Measurements from ENCODE around the gene MYOD1. TPM values are rescaled to one million over a fixed set of nuclear protein-coding genes. Genes with fewer than 3 reads are reported as not detected.

The MYOD1 gene
- total RNA-seq, 1 donor from 2014 or later, result not detected

DNA sequence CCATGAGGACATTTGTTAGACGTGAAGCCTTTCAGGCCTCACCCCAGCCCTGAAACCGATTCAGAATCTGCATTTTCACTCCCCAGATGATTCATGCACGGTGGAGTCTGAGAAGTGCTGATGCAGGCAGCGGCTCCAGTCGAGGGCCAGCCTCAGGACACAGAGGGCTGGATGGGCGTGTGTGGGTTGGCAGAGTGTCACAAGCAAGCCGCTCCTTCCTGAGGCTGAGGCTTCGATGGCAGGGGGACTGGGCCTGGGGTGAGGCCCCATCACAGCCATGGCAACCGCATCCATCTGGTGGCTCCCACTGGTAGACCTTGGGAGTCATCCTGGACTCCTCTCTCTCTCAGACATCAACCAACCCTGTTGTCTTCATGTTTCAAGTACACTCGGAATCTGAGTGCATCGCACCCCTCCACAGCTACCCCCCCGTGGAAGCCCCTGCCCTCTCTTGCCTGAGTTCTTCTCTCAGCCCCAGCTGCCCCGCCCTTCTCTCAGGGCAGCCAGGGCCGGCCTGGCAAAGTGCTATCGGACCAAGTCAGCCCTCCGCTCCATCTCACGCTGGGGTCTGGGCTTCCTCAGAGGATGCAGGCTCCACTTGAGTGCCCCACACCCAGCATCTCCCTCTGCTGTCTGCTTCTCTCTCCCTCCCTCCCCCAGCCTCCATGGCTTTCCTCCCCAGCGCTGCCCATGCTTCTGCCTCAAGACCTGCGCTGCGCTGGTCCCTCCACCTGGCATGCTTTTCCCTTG lies 25.8 kb downstream of the MYOD1 start:
- H3K9me3 Mint-ChIP-seq, result no peaks in the 10 kb centered on the region
- H3K36me3 Mint-ChIP-seq, result no peaks in the 10 kb centered on the region
- no peak overlapping the region for H2AFZ ChIP-seq (replicated peaks)
- no peaks in the 10 kb centered on the region for H4K20me1 ChIP-seq (ENCODE audit: low read depth)
- H3K9me3 ChIP-seq (ENCODE audit: low read depth), result no peaks in the 10 kb centered on the region
- no peaks in the 10 kb centered on the region for H3K27me3 ChIP-seq
- no peaks in the 10 kb centered on the region for H3K36me3 ChIP-seq
- H3K4me1 Mint-ChIP-seq, result peaks cover 10% of the 10 kb centered on the region
- TF ChIP-seq CTCF (IDR thresholded peaks at IDR 0.05) (no peak), EZH2phosphoT487 (IDR thresholded peaks at IDR 0.05) (no peak), EZH2 (IDR thresholded peaks at IDR 0.05) (no peak)
- no peak overlapping the region for H3K4me3 ChIP-seq
- no peak overlapping the region for H3K27ac Mint-ChIP-seq
- H3F3A ChIP-seq (ENCODE audit: low read depth), result no peaks in the 10 kb centered on the region
- H3K27me3 Mint-ChIP-seq (ENCODE audit: insufficient read depth, low read depth), result peaks cover 11% of the 10 kb centered on the region
- no peak overlapping the region for H3K27ac ChIP-seq
- no peak overlapping the region for H3K4me3 Mint-ChIP-seq
- no peaks in the 10 kb centered on the region for H3K79me2 ChIP-seq (ENCODE audit: low read depth)
- H3K9ac ChIP-seq, result no peak overlapping the region
- no peak for DNase-seq (ENCODE audit: low spot score)
- no peaks in the 10 kb centered on the region for H3K4me1 ChIP-seq
- no peak overlapping the region for H3K4me2 ChIP-seq

DNA sequence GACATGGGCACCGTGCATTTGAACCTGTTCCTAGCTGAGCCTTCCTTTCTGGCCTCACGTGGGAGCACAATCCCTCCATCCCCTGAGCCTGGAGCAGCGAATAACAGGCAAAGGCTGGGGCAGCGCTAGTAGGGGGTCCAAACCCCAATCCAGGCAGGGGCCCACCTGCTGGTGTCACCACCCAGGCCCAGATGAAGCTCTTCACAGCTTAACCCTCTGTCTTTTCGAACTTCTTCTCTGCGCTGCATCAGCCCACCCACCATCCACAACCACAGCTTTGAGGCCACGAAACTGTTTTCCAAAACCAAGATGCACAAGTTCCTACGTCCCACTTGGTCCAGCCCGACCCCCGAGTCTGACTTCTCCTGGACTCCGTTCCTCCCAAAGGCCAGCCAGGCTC lies 26.7 kb downstream of the MYOD1 start:
- no peaks in the 10 kb centered on the region for H3K79me2 ChIP-seq (ENCODE audit: low read depth)
- H3K27ac Mint-ChIP-seq, result no peak overlapping the region
- no peaks in the 10 kb centered on the region for H3K36me3 Mint-ChIP-seq

DNA sequence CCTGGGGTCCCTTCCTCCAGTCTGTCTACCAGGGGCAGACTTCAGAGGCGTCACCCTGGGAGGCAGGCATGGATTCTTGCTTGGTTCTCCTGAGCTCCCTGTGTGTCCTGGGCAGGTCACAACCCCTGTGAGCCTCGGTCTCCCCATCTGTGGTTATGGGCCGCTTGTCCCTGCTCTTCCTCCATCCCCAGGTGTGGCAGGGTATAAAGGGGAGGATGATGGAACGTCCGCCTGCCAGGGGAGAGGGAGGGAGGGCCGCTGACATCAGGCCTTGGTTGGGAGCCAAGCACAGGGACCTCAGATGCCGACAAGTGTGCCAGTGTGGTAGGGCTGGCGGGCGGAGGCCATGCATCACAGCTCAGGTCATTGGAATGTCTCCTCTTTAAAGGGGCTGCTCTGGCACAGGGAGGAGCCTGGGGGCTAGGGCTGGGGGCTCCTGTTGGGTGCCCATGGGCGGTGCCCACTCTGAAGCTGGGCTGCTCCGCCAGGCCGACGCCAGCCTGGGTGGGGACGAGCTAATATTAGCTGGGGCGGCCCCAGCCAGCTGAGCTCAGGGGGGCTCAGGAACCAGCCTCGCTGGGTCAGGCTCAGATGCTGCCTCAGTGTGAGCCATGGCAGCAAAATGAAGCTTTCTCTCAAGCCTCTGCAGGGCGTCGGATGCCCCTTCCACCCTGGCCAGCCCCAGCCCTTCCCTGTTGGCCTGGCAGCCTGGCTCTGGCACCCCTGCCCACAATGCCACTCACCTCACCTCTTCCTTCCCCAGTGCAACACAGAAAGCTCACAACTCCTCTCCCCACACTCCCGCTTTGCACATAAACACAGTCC lies 28.0 kb downstream of the MYOD1 start:
- no peaks in the 10 kb centered on the region for H3K9me3 Mint-ChIP-seq
- no peaks in the 10 kb centered on the region for H3K4me1 ChIP-seq
- no peak for TF ChIP-seq EZH2 (IDR thresholded peaks at IDR 0.05)
- TF ChIP-seq EZH2phosphoT487 (IDR thresholded peaks at IDR 0.05), result no peak
- TF ChIP-seq CTCF (IDR thresholded peaks at IDR 0.05), result no peak
- H3K4me1 Mint-ChIP-seq, result peaks cover 3% of the 10 kb centered on the region
- no peaks in the 10 kb centered on the region for H3K36me3 ChIP-seq
- H3K36me3 Mint-ChIP-seq, result no peaks in the 10 kb centered on the region
- no peaks in the 10 kb centered on the region for H3F3A ChIP-seq (ENCODE audit: low read depth)
- no peaks in the 10 kb centered on the region for H3K9me3 ChIP-seq (ENCODE audit: low read depth)
- H3K27ac Mint-ChIP-seq, result peak overlapping the region; percentile 33
- H3K27me3 ChIP-seq, result no peaks in the 10 kb centered on the region
- H3K79me2 ChIP-seq (ENCODE audit: low read depth), result no peaks in the 10 kb centered on the region
- no peak for DNase-seq (ENCODE audit: low spot score)
- peaks cover 7% of the 10 kb centered on the region for H3K27me3 Mint-ChIP-seq (ENCODE audit: insufficient read depth, low read depth)
- H2AFZ ChIP-seq (replicated peaks), result no peak overlapping the region
- no peaks in the 10 kb centered on the region for H4K20me1 ChIP-seq (ENCODE audit: low read depth)
- no peak overlapping the region for H3K4me3 ChIP-seq
- no peak overlapping the region for H3K27ac ChIP-seq
- H3K4me2 ChIP-seq, result no peak overlapping the region
- no peak overlapping the region for H3K4me3 Mint-ChIP-seq
- H3K9ac ChIP-seq, result no peak overlapping the region

More for the DNA sequence above, 26.7 kb downstream of the MYOD1 start:
- H3K27me3 ChIP-seq, result no peaks in the 10 kb centered on the region
- no peak overlapping the region for H3K27ac ChIP-seq
- Mint-ChIP-seq H3K9me3 (no peaks in the 10 kb centered on the region), H3K4me3 (peak overlapping the region; percentile 3), H3K27me3 (ENCODE audit: insufficient read depth, low read depth) (peaks cover 11% of the 10 kb centered on the region), H3K4me1 (peaks cover 10% of the 10 kb centered on the region)
- no peaks in the 10 kb centered on the region for H3F3A ChIP-seq (ENCODE audit: low read depth)
- H3K9me3 ChIP-seq (ENCODE audit: low read depth), result no peaks in the 10 kb centered on the region
- no peaks in the 10 kb centered on the region for H3K4me1 ChIP-seq
- H2AFZ ChIP-seq (replicated peaks), result no peak overlapping the region
- no peaks in the 10 kb centered on the region for H3K36me3 ChIP-seq
- no peaks in the 10 kb centered on the region for H4K20me1 ChIP-seq (ENCODE audit: low read depth)
- H3K4me3 ChIP-seq, result no peak overlapping the region
- TF ChIP-seq EZH2phosphoT487 (IDR thresholded peaks at IDR 0.05) (no peak), CTCF (IDR thresholded peaks at IDR 0.05) (no peak), EZH2 (IDR thresholded peaks at IDR 0.05) (no peak)
- no peak overlapping the region for H3K4me2 ChIP-seq
- no peak for DNase-seq (ENCODE audit: low spot score)
- no peak overlapping the region for H3K9ac ChIP-seq
